Muscle layer of duodenum (tissue), 2 donors: Measurements from ENCODE around the gene NDUFB1.

Source experiments
- H3K27ac ChIP-seq: one replicate; pipeline ENCODE4 v1.7.0; 2013; ENCODE audit warnings: mild to moderate bottlenecking, low read length
- H3K27me3 ChIP-seq: one replicate; pipeline ENCODE4 v1.7.0; 2013; ENCODE audit warnings: low read depth, mild to moderate bottlenecking, control low read depth, low read length
- H3K36me3 ChIP-seq, 2 donors: one replicate each; pipeline ENCODE4 v1.7.0; 2013; ENCODE audit warnings: low read length in 2 of 2, control low read depth in 1 of 2, mild to moderate bottlenecking in 1 of 2; ENCODE audit not compliant: insufficient read depth in 2 of 2, control insufficient read depth in 1 of 2
- H3K4me1 ChIP-seq, 2 donors: one replicate each; pipeline ENCODE4 v1.7.0; 2013; ENCODE audit warnings: low read length in 2 of 2, mild to moderate bottlenecking in 2 of 2, control low read depth in 1 of 2, moderate library complexity in 1 of 2; ENCODE audit not compliant: insufficient read depth in 2 of 2, control insufficient read depth in 1 of 2
- H3K4me3 ChIP-seq, 2 donors: one replicate each; pipeline ENCODE4 v1.7.0; 2013; ENCODE audit warnings: low read length in 2 of 2, low read depth in 1 of 2, mild to moderate bottlenecking in 1 of 2
- H3K9me3 ChIP-seq, 2 donors: one replicate each; pipeline ENCODE4 v1.7.0; 2013; ENCODE audit warnings: low read length in 2 of 2, control low read depth in 1 of 2, mild to moderate bottlenecking in 1 of 2; ENCODE audit not compliant: control insufficient read depth in 1 of 2
- donor health status: healthy.

The NDUFB1 gene

DNA sequence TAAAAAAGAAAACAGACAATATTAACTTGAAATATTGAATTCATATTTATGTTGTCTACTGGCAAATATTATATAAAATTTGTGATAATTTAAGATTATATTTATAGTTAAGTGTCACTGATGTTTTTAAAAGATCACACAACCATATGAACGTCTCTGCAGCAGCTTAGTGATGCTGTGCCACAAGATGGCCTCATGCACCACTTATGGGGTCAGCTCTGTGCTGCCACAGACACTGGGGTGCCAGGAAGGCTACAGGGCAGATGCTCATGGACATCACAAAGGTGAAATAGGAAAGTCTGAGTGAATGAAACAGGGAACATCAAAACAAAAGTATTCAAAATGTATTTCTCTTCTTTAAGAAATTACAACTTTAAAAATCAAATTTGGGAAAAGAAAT is 28.2 kb downstream of the NDUFB1 start:
- Histone ChIP-seq H3K4me3 (no peak overlapping the region), H3K27me3 (no peaks in the 10 kb centered on the region), H3K9me3 (no peaks in the 10 kb centered on the region), H3K36me3 (peaks cover 21 to 41% of the 10 kb centered on the region in 2 donors), H3K4me1 (no peaks in the 10 kb centered on the region), H3K27ac (no peak overlapping the region)

DNA sequence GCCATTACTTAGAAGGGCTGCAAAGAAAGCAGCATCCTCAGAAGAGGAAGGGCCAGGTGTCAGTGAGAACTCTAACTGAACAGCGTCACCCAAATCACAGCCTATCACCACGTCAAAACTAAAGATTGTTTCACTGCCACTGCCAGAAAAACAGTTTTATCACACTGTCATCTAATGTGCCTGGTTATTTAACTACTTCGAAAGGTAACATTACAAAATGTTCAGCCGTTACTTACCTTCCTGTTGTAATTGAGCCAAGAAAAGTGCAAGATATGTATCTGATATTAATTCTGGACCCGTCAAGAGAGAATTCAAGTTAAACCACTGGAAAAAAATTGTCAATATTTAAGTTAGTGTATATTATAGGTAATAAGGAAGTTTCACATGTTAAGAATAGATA is 33.0 kb downstream of the NDUFB1 start:
- Histone ChIP-seq H3K27me3 (no peaks in the 10 kb centered on the region), H3K4me1 (no peaks in the 10 kb centered on the region), H3K36me3 (peaks cover 28 to 50% of the 10 kb centered on the region in 2 donors), H3K27ac (no peak overlapping the region), H3K4me3 (no peak overlapping the region), H3K9me3 (no peaks in the 10 kb centered on the region)

DNA sequence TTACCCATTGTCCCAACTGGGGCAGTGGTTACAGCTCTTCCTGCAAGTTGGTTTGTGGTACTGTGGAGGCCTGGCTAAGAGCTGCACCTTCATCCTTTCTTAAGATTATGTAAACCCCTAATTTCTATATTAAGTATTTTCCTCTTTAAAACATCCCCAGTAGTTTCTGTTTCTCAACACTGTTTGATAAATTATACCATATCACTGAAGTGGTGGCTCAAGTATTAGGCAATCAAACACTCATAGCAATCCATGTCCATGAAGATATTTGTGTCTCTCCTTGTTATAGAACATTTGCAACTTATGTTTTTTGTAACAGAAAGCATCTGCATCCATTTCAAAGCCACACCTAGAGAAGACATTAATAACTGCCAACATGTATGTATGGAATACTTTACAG is 47.0 kb downstream of the NDUFB1 start:
- Histone ChIP-seq H3K4me3 (no peak overlapping the region), H3K4me1 (no peaks in the 10 kb centered on the region), H3K27ac (no peak overlapping the region), H3K27me3 (no peaks in the 10 kb centered on the region), H3K36me3 (peaks cover 10 to 41% of the 10 kb centered on the region in 2 donors), H3K9me3 (no peaks in the 10 kb centered on the region)
